Neural cell (in vitro differentiated cells): ENCODE results near the gene CTNNBL1. TPM values are rescaled to one million over a fixed set of nuclear protein-coding genes. Genes with fewer than 3 reads are reported as not detected.

Experiments
- H2AFZ ChIP-seq: fragments of 200-600, 300-800 bp; sonication (generic), shearing (Covaris generic); 2 replicates; pipeline ENCODE4 v1.6.0; 2014; ENCODE audit warnings: low read depth, mild to moderate bottlenecking, antibody characterized with exemption, low read length, moderate library complexity
- H3F3A ChIP-seq: fragments of 200-600 bp; shearing (Covaris generic); 2 replicates; pipeline ENCODE4 v1.6.1; 2016; ENCODE audit warnings: mild to moderate bottlenecking, moderate library complexity, mixed read lengths, antibody characterized with exemption, low read length; ENCODE audit not compliant: insufficient read depth, poor library complexity, severe bottlenecking
- H3K27ac ChIP-seq: fragments of 200-600, 300-800 bp; sonication (generic), shearing (Covaris generic); 2 replicates; pipeline ENCODE4 v1.5.1; 2014; ENCODE audit warnings: mild to moderate bottlenecking, low read length, moderate library complexity
- H3K27me3 ChIP-seq: fragments of 300-800, 200-600 bp; sonication (generic), shearing (Covaris generic); 2 replicates; pipeline ENCODE4 v1.6.0; 2014; ENCODE audit warnings: mild to moderate bottlenecking, low read depth, low read length, moderate library complexity; ENCODE audit not compliant: insufficient read depth
- H3K36me3 ChIP-seq: fragments of 300-800, 200-600 bp; sonication (generic), shearing (Covaris generic); 2 replicates; pipeline ENCODE4 v1.5.1; 2014; ENCODE audit warnings: mild to moderate bottlenecking, antibody characterized with exemption, low read length, moderate library complexity; ENCODE audit not compliant: insufficient read depth
- H3K4me2 ChIP-seq: fragments of 300-800, 200-600 bp; sonication (generic), shearing (Covaris generic); 2 replicates; pipeline ENCODE4 v1.6.0; 2014; ENCODE audit warnings: mild to moderate bottlenecking, low read length
- H3K4me3 ChIP-seq: fragments of 300-800, 200-600 bp; sonication (generic), shearing (Covaris generic); 2 replicates; pipeline ENCODE4 v1.5.1; 2014; ENCODE audit warnings: mild to moderate bottlenecking, low read length, moderate library complexity
- H3K79me2 ChIP-seq: fragments of 200-600 bp; shearing (Covaris generic); replicated peaks from 2 replicates; pipeline ENCODE4 v1.6.0; 2014; ENCODE audit warnings: mild to moderate bottlenecking, low read length, moderate library complexity; ENCODE audit not compliant: insufficient read depth
- H3K9ac ChIP-seq: fragments of 300-800, 200-600 bp; sonication (generic), shearing (Covaris generic); 2 replicates; pipeline ENCODE4 v1.6.1; 2016; ENCODE audit warnings: mild to moderate bottlenecking, low read length, mixed read lengths
- H3K9me2 ChIP-seq: fragments of 200-600 bp; shearing (Covaris generic); 2 replicates; pipeline ENCODE4 v1.6.1; 2016; ENCODE audit warnings: mild to moderate bottlenecking, low read length, mixed read lengths; ENCODE audit not compliant: insufficient read depth
- H3K9me3 ChIP-seq: fragments of 200-600, 300-800 bp; sonication (generic), shearing (Covaris generic); 2 replicates; pipeline ENCODE4 v1.6.1; 2016; ENCODE audit warnings: mild to moderate bottlenecking, mixed run types, low read length, moderate library complexity, mixed read lengths
- H4K20me1 ChIP-seq: fragments of 200-600 bp; shearing (Covaris generic); 2 replicates; pipeline ENCODE4 v1.6.1; 2016; ENCODE audit warnings: mild to moderate bottlenecking, mixed run types; ENCODE audit not compliant: insufficient read depth
- CTCF ChIP-seq: fragments of 450-650 bp; IDR thresholded peaks from 2 replicates; pipeline ENCODE4 v1.5.1; 2014; ENCODE audit warnings: antibody characterized with exemption, mild to moderate bottlenecking, moderate library complexity; ENCODE audit not compliant: poor library complexity, severe bottlenecking
- EP300 ChIP-seq: fragments of 450-650 bp; conservative IDR thresholded peaks from 2 replicates; pipeline ENCODE4 v1.6.1; 2014; ENCODE audit warnings: antibody characterized with exemption, mild to moderate bottlenecking, moderate library complexity; ENCODE audit not compliant: poor library complexity, severe bottlenecking
- EZH2 ChIP-seq: fragments of 200-600, 300-800 bp; shearing (Covaris generic), sonication (generic); IDR thresholded peaks from 2 replicates; pipeline ENCODE4 v1.6.1; 2014; ENCODE audit warnings: antibody characterized with exemption, low read length, borderline replicate concordance, mild to moderate bottlenecking; ENCODE audit not compliant: insufficient read depth, poor library complexity, severe bottlenecking
- MXI1 ChIP-seq: fragments of 450-650 bp; conservative IDR thresholded peaks from 2 replicates; pipeline ENCODE4 v1.6.1; 2014; ENCODE audit warnings: antibody characterized with exemption, mild to moderate bottlenecking; ENCODE audit not compliant: poor library complexity, severe bottlenecking
- POLR2AphosphoS5 ChIP-seq: IDR thresholded peaks from 2 replicates; pipeline ENCODE4 v1.6.1; 2012
- RAD21 ChIP-seq: fragments of 450-650 bp; conservative IDR thresholded peaks from 2 replicates; pipeline ENCODE4 v1.6.1; 2014; ENCODE audit warnings: antibody characterized with exemption, mild to moderate bottlenecking, moderate library complexity
- REST ChIP-seq: IDR thresholded peaks from 2 replicates; pipeline ENCODE4 v1.6.1; 2012; ENCODE audit warnings: borderline replicate concordance
- SMC3 ChIP-seq: fragments of 450-650 bp; conservative IDR thresholded peaks from 2 replicates; pipeline ENCODE4 v1.6.1; 2014; ENCODE audit warnings: antibody characterized with exemption, mild to moderate bottlenecking, moderate library complexity; ENCODE audit not compliant: poor library complexity
- TAF1 ChIP-seq: IDR thresholded peaks from 2 replicates; pipeline ENCODE4 v1.6.1; 2012; ENCODE audit warnings: low read depth
- polyA plus RNA-seq: library from polyadenylated mRNA; depleted of rRNA; stranded (reverse); fragments of >200 nt; gene quantifications from 2 replicates; pipeline ENCODE4 v1.2.3, GENCODE V29; 2014

CTNNBL1 gene
- polyA plus RNA-seq, 1 donor from 2014 or later: 32.6 TPM

GRCh38 chr20:37737826-37738420 lies 44.1 kb downstream of the CTNNBL1 start:
- Histone ChIP-seq H3K9me3 (no peaks in the 10 kb centered on the region), H2AFZ (no peak overlapping the region), H3K9ac (no peak overlapping the region), H3K4me3 (no peak overlapping the region), H3K4me2 (no peak overlapping the region), H3K27me3 (no peaks in the 10 kb centered on the region), H4K20me1 (no peaks in the 10 kb centered on the region), H3K79me2 (no peaks in the 10 kb centered on the region), H3K27ac (no peak overlapping the region), H3F3A (no peaks in the 10 kb centered on the region), H3K36me3 (peaks cover 7% of the 10 kb centered on the region), H3K9me2 (no peaks in the 10 kb centered on the region)
- no peak for TF ChIP-seq EZH2
- TF ChIP-seq REST: no peak
- TF ChIP-seq TAF1: no peak
- no peak for TF ChIP-seq MXI1
- no peak for TF ChIP-seq SMC3
- no peak for TF ChIP-seq POLR2AphosphoS5
- TF ChIP-seq RAD21: no peak
- no peak for TF ChIP-seq EP300
- no peak for TF ChIP-seq CTCF

GRCh38 chr20:37741055-37741454 lies 47.2 kb downstream of the CTNNBL1 start:
- H3F3A ChIP-seq: no peaks in the 10 kb centered on the region
- no peaks in the 10 kb centered on the region for H3K9me3 ChIP-seq
- peaks cover 7% of the 10 kb centered on the region for H3K36me3 ChIP-seq
- no peak overlapping the region for H3K9ac ChIP-seq
- H4K20me1 ChIP-seq: no peaks in the 10 kb centered on the region
- H3K79me2 ChIP-seq: no peaks in the 10 kb centered on the region
- H2AFZ ChIP-seq: no peak overlapping the region
- no peak overlapping the region for H3K27ac ChIP-seq
- no peaks in the 10 kb centered on the region for H3K9me2 ChIP-seq
- no peak overlapping the region for H3K4me3 ChIP-seq
- TF ChIP-seq MXI1 (no peak), EZH2 (no peak), RAD21 (no peak), SMC3 (no peak), EP300 (no peak), REST (no peak), TAF1 (no peak), POLR2AphosphoS5 (no peak), CTCF (no peak)
- no peaks in the 10 kb centered on the region for H3K27me3 ChIP-seq
- H3K4me2 ChIP-seq: no peak overlapping the region
